GM13976 (cell line): ENCODE measurements around the gene RPS6KA4.

Experiments
- DNase-seq: peaks from one replicate; pipeline ENCODE4 v3.0.0; 2012; ENCODE audit warnings: low spot score
- in situ Hi-C: fragments of 300-500 bp; cut with MboI; formaldehyde crosslinking; loops from one replicate; pipeline ENCODE4 v1.12.0; 2022; ENCODE audit warnings: low sequenced_read_pairs, mixed read lengths, inconsistent platforms; ENCODE audit not compliant: unreplicated experiment
- TF ChIP-seq, protein P1 (sequence below): IDR thresholded peaks from 2 replicates; pipeline ENCODE4 v1.5.1; 2012; ENCODE audit warnings: borderline replicate concordance, mild to moderate bottlenecking; ENCODE audit not compliant: insufficient read depth; ENCODE audit errors: extremely low read depth, missing control alignments, control extremely low read depth

Gene RPS6KA4

DNA sequence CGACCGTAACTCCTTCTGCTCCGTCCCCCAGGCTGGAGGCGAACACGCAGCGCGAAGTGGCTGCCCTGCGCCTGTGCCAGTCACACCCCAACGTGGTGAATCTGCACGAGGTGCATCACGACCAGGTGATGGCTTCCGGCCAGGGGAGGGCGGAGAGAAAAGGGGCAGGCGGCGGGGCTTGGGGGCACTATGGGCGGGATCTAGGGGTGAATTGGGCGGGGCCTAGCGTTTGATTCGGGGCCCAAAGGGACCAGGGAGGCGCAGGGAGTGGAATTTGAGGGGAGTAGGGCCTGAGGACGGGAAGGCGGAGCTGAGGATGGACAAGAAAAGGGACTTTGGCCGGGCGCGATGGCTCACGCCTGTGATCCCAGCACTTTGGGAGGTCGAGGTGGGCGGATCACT is 9.7 kb downstream of the RPS6KA4 start:
- in situ Hi-C loops: no loop called here
- no peak for DNase-seq
- TF ChIP-seq, protein P1, sequence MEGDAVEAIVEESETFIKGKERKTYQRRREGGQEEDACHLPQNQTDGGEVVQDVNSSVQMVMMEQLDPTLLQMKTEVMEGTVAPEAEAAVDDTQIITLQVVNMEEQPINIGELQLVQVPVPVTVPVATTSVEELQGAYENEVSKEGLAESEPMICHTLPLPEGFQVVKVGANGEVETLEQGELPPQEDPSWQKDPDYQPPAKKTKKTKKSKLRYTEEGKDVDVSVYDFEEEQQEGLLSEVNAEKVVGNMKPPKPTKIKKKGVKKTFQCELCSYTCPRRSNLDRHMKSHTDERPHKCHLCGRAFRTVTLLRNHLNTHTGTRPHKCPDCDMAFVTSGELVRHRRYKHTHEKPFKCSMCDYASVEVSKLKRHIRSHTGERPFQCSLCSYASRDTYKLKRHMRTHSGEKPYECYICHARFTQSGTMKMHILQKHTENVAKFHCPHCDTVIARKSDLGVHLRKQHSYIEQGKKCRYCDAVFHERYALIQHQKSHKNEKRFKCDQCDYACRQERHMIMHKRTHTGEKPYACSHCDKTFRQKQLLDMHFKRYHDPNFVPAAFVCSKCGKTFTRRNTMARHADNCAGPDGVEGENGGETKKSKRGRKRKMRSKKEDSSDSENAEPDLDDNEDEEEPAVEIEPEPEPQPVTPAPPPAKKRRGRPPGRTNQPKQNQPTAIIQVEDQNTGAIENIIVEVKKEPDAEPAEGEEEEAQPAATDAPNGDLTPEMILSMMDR: no peak

DNA sequence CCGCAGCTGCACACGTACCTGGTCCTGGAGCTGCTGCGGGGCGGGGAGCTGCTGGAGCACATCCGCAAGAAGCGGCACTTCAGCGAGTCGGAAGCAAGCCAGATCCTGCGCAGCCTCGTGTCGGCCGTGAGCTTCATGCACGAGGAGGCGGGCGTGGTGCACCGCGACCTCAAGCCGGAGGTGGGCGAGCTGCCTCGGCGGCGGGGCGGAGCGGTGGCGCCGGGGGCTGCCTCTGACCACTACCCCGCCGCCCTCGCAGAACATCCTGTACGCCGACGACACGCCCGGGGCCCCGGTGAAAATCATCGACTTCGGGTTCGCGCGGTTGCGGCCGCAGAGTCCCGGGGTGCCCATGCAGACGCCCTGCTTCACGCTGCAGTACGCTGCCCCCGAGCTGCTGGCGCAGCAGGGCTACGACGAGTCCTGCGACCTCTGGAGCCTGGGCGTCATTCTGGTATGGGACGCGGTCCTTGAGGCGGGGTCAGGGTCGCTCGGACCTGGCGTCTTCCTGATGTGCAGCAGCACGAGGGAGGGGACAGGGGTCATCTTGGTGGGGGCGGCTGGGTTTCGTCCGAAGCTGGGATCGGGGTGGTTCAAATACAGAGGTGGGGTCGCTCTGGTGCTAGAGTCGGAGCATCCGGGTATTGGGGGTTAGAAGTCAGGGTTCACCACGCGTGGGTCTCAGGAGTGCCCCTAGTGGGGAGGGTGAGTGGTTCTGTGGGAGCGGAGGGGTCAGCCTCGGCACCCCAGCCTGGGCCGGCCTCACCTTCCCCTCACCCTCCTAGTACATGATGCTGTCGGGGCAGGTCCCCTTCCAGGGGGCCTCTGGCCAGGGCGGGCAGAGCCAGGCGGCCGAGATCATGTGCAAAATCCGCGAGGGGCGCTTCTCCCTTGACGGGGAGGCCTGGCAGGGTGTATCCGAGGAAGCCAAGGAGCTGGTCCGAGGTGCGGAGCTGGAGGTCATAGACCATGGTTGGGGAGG is 10.8 kb downstream of the RPS6KA4 start:
- DNase-seq: no peak
- in situ Hi-C loops: no loop called here

DNA sequence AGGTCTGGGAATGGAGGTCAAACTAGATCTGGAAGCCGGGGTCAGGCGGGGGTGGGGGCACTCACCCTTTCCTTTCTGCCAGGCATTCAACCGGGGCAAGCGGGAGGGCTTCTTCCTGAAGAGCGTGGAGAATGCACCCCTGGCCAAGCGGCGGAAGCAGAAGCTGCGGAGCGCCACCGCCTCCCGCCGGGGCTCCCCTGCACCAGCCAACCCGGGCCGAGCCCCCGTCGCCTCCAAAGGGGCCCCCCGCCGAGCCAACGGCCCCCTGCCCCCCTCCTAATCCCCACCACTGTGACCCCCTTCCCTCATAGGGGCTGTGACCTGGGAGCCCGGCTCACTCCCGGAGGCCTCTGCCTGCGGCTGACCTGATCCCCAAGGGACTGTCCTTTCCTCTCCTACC is 12.2 kb downstream of the RPS6KA4 start:
- DNase-seq: no peak
- TF ChIP-seq, protein P1: no peak
- in situ Hi-C loops: no loop called here

More for the DNA sequence above, 10.8 kb downstream of the RPS6KA4 start:
- TF ChIP-seq, protein P1: no peak

GRCh38 chr11:64372021-64372420 is 13.1 kb downstream of the RPS6KA4 start:
- in situ Hi-C loops: no loop called here
- no peak for DNase-seq
- TF ChIP-seq, protein P1: no peak

GRCh38 chr11:64372802-64373597 is 14.0 kb downstream of the RPS6KA4 start:
- DNase-seq: no peak
- in situ Hi-C loops: no loop called here
- TF ChIP-seq, protein P1: no peak

DNA sequence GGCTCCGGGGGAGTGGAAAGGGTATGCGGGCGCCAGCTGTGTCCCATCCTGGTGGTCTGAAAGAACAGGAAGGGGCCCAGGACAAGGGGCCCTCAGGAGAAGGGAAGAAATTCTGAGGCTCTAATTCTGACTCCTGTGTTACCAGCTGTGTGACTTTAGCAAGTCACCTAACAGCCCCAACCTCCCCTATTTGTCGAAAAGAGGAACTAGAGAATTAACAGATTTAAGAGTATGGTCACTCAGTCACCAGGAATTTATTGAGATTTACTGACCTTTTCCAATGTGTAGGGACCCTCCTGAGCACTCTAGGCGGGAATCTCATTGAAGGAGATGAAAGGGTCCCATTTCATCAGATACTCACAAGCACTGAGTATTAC is 14.6 kb downstream of the RPS6KA4 start:
- DNase-seq: peak; percentile 64
- in situ Hi-C loops: no loop called here
- TF ChIP-seq, protein P1: no peak
